Non-pigmented ciliary epithelial cell (primary cell): Measurements from ENCODE around the gene TIMM23.
"Not testable (repeated sequence)": the region's sequence is repeated elsewhere in the genome, so short reads cannot be mapped to it uniquely, and the experiment has no call there.

ENCODE experiments used
- DNase-seq: peaks from one replicate; pipeline ENCODE4 v3.0.0-alpha.2; 2010; ENCODE audit warnings: low read depth

TIMM23 gene

GRCh38 chr10:45997557-45997956, 25.3 kb downstream of the TIMM23 start:
- DNase-seq: no peak

GRCh38 chr10:45997994-45998763, 25.9 kb downstream of the TIMM23 start:
- no peak for DNase-seq

- not testable (repeated sequence) for DNase-seq
Observed at GRCh38 chr10:45999955-46000354, 27.7 kb downstream of the TIMM23 start.

GRCh38 chr10:46000538-46000937, 28.2 kb downstream of the TIMM23 start:
- DNase-seq: no peak

GRCh38 chr10:46001187-46001756, 29.0 kb downstream of the TIMM23 start:
- no peak for DNase-seq

GRCh38 chr10:46002189-46002687, 29.9 kb downstream of the TIMM23 start:
- not testable (repeated sequence) for DNase-seq

GRCh38 chr10:46002916-46003693, 30.8 kb downstream of the TIMM23 start:
- DNase-seq: no peak

GRCh38 chr10:46004963-46005362, 32.7 kb downstream of the TIMM23 start:
- no peak for DNase-seq

GRCh38 chr10:46005383-46005782, 33.1 kb downstream of the TIMM23 start:
- no peak for DNase-seq

- peak; percentile 37 for DNase-seq
Observed at GRCh38 chr10:46006219-46006618, 33.9 kb downstream of the TIMM23 start.

GRCh38 chr10:46012746-46013145, 40.5 kb downstream of the TIMM23 start:
- DNase-seq: no peak

GRCh38 chr10:46014206-46014605, 41.9 kb downstream of the TIMM23 start:
- DNase-seq: no peak

- DNase-seq: no peak
Observed at GRCh38 chr10:46014683-46015405, 42.6 kb downstream of the TIMM23 start.

GRCh38 chr10:46016190-46016589, 43.9 kb downstream of the TIMM23 start:
- DNase-seq: no peak

GRCh38 chr10:46016811-46017210, 44.5 kb downstream of the TIMM23 start:
- DNase-seq: no peak

GRCh38 chr10:46017733-46018132, 45.4 kb downstream of the TIMM23 start:
- DNase-seq: no peak

GRCh38 chr10:46018453-46019176, 46.3 kb downstream of the TIMM23 start:
- no peak for DNase-seq

GRCh38 chr10:46019177-46019528, 46.9 kb downstream of the TIMM23 start:
- no peak for DNase-seq

- DNase-seq: no peak
Observed at GRCh38 chr10:46019569-46020343, 47.5 kb downstream of the TIMM23 start.

GRCh38 chr10:46020344-46020657, 48.0 kb downstream of the TIMM23 start:
- DNase-seq: no peak
